Neural cell (in vitro differentiated cells): Measurements from ENCODE around the gene MIF. TPM values are rescaled to one million over a fixed set of nuclear protein-coding genes. Genes with fewer than 3 reads are reported as not detected.
"Not testable (repeated sequence)": the region's sequence is repeated elsewhere in the genome, so short reads cannot be mapped to it uniquely, and the experiment has no call there.

Experiments
- H2AFZ ChIP-seq: fragments of 200-600, 300-800 bp; sonication (generic), shearing (Covaris generic); 2 replicates; pipeline ENCODE4 v1.6.0; 2014; ENCODE audit warnings: low read depth, mild to moderate bottlenecking, antibody characterized with exemption, low read length, moderate library complexity
- H3F3A ChIP-seq: fragments of 200-600 bp; shearing (Covaris generic); 2 replicates; pipeline ENCODE4 v1.6.1; 2016; ENCODE audit warnings: mild to moderate bottlenecking, moderate library complexity, mixed read lengths, antibody characterized with exemption, low read length; ENCODE audit not compliant: insufficient read depth, poor library complexity, severe bottlenecking
- H3K27ac ChIP-seq: fragments of 200-600, 300-800 bp; sonication (generic), shearing (Covaris generic); 2 replicates; pipeline ENCODE4 v1.5.1; 2014; ENCODE audit warnings: mild to moderate bottlenecking, low read length, moderate library complexity
- H3K27me3 ChIP-seq: fragments of 300-800, 200-600 bp; sonication (generic), shearing (Covaris generic); 2 replicates; pipeline ENCODE4 v1.6.0; 2014; ENCODE audit warnings: mild to moderate bottlenecking, low read depth, low read length, moderate library complexity; ENCODE audit not compliant: insufficient read depth
- H3K36me3 ChIP-seq: fragments of 300-800, 200-600 bp; sonication (generic), shearing (Covaris generic); 2 replicates; pipeline ENCODE4 v1.5.1; 2014; ENCODE audit warnings: mild to moderate bottlenecking, antibody characterized with exemption, low read length, moderate library complexity; ENCODE audit not compliant: insufficient read depth
- H3K4me2 ChIP-seq: fragments of 300-800, 200-600 bp; sonication (generic), shearing (Covaris generic); 2 replicates; pipeline ENCODE4 v1.6.0; 2014; ENCODE audit warnings: mild to moderate bottlenecking, low read length
- H3K4me3 ChIP-seq: fragments of 300-800, 200-600 bp; sonication (generic), shearing (Covaris generic); 2 replicates; pipeline ENCODE4 v1.5.1; 2014; ENCODE audit warnings: mild to moderate bottlenecking, low read length, moderate library complexity
- H3K79me2 ChIP-seq: fragments of 200-600 bp; shearing (Covaris generic); replicated peaks from 2 replicates; pipeline ENCODE4 v1.6.0; 2014; ENCODE audit warnings: mild to moderate bottlenecking, low read length, moderate library complexity; ENCODE audit not compliant: insufficient read depth
- H3K9ac ChIP-seq: fragments of 300-800, 200-600 bp; sonication (generic), shearing (Covaris generic); 2 replicates; pipeline ENCODE4 v1.6.1; 2016; ENCODE audit warnings: mild to moderate bottlenecking, low read length, mixed read lengths
- H3K9me2 ChIP-seq: fragments of 200-600 bp; shearing (Covaris generic); 2 replicates; pipeline ENCODE4 v1.6.1; 2016; ENCODE audit warnings: mild to moderate bottlenecking, low read length, mixed read lengths; ENCODE audit not compliant: insufficient read depth
- H3K9me3 ChIP-seq: fragments of 200-600, 300-800 bp; sonication (generic), shearing (Covaris generic); 2 replicates; pipeline ENCODE4 v1.6.1; 2016; ENCODE audit warnings: mild to moderate bottlenecking, mixed run types, low read length, moderate library complexity, mixed read lengths
- H4K20me1 ChIP-seq: fragments of 200-600 bp; shearing (Covaris generic); 2 replicates; pipeline ENCODE4 v1.6.1; 2016; ENCODE audit warnings: mild to moderate bottlenecking, mixed run types; ENCODE audit not compliant: insufficient read depth
- EP300 ChIP-seq: fragments of 450-650 bp; conservative IDR thresholded peaks from 2 replicates; pipeline ENCODE4 v1.6.1; 2014; ENCODE audit warnings: antibody characterized with exemption, mild to moderate bottlenecking, moderate library complexity; ENCODE audit not compliant: poor library complexity, severe bottlenecking
- EZH2 ChIP-seq: fragments of 200-600, 300-800 bp; shearing (Covaris generic), sonication (generic); IDR thresholded peaks from 2 replicates; pipeline ENCODE4 v1.6.1; 2014; ENCODE audit warnings: antibody characterized with exemption, low read length, borderline replicate concordance, mild to moderate bottlenecking; ENCODE audit not compliant: insufficient read depth, poor library complexity, severe bottlenecking
- MXI1 ChIP-seq: fragments of 450-650 bp; conservative IDR thresholded peaks from 2 replicates; pipeline ENCODE4 v1.6.1; 2014; ENCODE audit warnings: antibody characterized with exemption, mild to moderate bottlenecking; ENCODE audit not compliant: poor library complexity, severe bottlenecking
- POLR2AphosphoS5 ChIP-seq: IDR thresholded peaks from 2 replicates; pipeline ENCODE4 v1.6.1; 2012
- RAD21 ChIP-seq: fragments of 450-650 bp; conservative IDR thresholded peaks from 2 replicates; pipeline ENCODE4 v1.6.1; 2014; ENCODE audit warnings: antibody characterized with exemption, mild to moderate bottlenecking, moderate library complexity
- SMC3 ChIP-seq: fragments of 450-650 bp; conservative IDR thresholded peaks from 2 replicates; pipeline ENCODE4 v1.6.1; 2014; ENCODE audit warnings: antibody characterized with exemption, mild to moderate bottlenecking, moderate library complexity; ENCODE audit not compliant: poor library complexity
- TAF1 ChIP-seq: IDR thresholded peaks from 2 replicates; pipeline ENCODE4 v1.6.1; 2012; ENCODE audit warnings: low read depth
- polyA plus RNA-seq: library from polyadenylated mRNA; depleted of rRNA; stranded (reverse); fragments of >200 nt; gene quantifications from 2 replicates; pipeline ENCODE4 v1.2.3, GENCODE V29; 2014
- TF ChIP-seq, protein P1 (sequence below): fragments of 450-650 bp; IDR thresholded peaks from 2 replicates; pipeline ENCODE4 v1.5.1; 2014; ENCODE audit warnings: antibody characterized with exemption, mild to moderate bottlenecking, moderate library complexity; ENCODE audit not compliant: poor library complexity, severe bottlenecking
- TF ChIP-seq, protein P2 (sequence below): IDR thresholded peaks from 2 replicates; pipeline ENCODE4 v1.6.1; 2012; ENCODE audit warnings: borderline replicate concordance

MIF gene
- polyA plus RNA-seq, 1 donor from 2014 or later = 369 TPM

DNA sequence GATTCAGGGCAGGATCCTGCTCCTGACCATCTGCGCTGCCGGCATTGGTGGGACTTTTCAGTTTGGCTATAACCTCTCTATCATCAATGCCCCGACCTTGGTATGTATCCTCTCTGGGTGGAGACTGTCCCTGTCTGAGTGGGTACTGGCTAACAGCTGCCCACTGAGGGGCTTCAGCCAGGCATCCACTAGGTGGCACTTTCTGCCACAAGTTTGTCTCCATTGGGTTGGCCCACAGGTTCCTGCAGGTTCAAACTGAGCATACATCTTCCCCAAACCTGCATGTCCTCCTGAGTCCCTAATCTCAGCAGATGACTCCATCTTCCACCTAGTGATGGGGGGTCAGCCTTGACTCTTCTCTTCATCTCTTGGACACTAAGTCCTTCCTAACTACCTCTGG lies 32.1 kb upstream of the MIF start:
- no peak overlapping the region for H2AFZ ChIP-seq
- no peak overlapping the region for H3K4me2 ChIP-seq
- no peak overlapping the region for H3K4me3 ChIP-seq
- no peak overlapping the region for H3K27ac ChIP-seq
- no peaks in the 10 kb centered on the region for H3K27me3 ChIP-seq
- H3K9ac ChIP-seq = no peak overlapping the region
- H3K36me3 ChIP-seq = no peaks in the 10 kb centered on the region
- H3K9me2 ChIP-seq = no peaks in the 10 kb centered on the region
- H3F3A ChIP-seq = no peaks in the 10 kb centered on the region
- TF ChIP-seq TAF1 = no peak
- TF ChIP-seq, protein P1, sequence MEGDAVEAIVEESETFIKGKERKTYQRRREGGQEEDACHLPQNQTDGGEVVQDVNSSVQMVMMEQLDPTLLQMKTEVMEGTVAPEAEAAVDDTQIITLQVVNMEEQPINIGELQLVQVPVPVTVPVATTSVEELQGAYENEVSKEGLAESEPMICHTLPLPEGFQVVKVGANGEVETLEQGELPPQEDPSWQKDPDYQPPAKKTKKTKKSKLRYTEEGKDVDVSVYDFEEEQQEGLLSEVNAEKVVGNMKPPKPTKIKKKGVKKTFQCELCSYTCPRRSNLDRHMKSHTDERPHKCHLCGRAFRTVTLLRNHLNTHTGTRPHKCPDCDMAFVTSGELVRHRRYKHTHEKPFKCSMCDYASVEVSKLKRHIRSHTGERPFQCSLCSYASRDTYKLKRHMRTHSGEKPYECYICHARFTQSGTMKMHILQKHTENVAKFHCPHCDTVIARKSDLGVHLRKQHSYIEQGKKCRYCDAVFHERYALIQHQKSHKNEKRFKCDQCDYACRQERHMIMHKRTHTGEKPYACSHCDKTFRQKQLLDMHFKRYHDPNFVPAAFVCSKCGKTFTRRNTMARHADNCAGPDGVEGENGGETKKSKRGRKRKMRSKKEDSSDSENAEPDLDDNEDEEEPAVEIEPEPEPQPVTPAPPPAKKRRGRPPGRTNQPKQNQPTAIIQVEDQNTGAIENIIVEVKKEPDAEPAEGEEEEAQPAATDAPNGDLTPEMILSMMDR = peak; percentile 26
- peaks cover 2% of the 10 kb centered on the region for H3K79me2 ChIP-seq
- H4K20me1 ChIP-seq = no peaks in the 10 kb centered on the region
- H3K9me3 ChIP-seq = no peaks in the 10 kb centered on the region

DNA sequence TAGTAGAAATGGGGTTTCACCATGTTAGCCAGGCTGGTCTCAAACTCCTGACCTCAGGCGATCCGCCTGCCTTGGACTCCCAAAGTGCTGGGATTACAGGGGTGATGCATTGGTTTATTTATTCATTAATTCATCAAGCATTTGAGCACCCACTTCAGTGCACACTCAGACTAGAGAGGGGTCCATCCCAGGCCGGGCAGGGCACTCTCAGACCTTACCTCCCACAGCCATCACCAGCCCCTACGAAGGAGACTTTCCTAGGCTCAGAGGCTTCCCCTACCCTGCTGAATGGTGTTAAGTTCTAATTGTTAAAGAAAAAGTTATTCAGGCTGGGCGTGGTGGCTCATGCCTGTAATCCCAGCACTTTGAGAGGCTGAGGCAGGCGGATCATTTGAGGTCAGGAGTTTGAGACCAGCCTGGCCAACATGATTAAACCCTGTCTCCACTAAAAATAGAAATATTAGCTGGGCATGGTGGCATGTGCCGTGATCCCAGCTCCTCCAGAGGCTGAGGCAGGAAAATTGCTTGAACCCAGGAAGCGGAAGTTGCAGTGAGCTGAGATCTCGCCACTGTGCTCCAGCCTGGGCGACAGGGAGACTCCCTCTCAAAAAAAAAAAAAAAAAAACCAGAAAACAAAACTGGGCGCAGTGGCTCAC lies 29.6 kb upstream of the MIF start:
- H3K9ac ChIP-seq, H4K20me1 ChIP-seq, H3K36me3 ChIP-seq, H3K9me2 ChIP-seq, H3K79me2 ChIP-seq, H2AFZ ChIP-seq, H3F3A ChIP-seq, H3K27ac ChIP-seq, H3K27me3 ChIP-seq, H3K4me3 ChIP-seq, H3K9me3 ChIP-seq, H3K4me2 ChIP-seq: not testable (repeated sequence)

DNA sequence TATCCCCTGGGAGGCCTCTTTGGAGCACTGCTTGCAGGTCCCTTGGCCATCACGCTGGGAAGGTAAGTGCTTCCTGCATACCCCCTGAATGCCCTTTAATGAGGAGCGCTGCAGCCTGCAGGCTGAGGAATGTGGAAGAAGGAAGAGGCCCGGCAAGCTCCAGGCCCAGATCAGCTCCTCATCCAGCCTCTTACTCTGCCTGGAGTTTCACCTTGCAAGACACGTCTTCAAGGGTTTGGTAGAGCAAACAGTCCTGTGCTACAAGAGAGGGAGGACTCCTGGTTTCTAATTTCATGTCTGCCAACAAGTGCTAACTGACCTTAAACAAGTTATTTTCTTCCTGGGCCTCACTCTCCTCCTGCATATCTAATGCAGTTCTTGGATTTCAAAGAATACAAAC lies 25.6 kb upstream of the MIF start:
- Histone ChIP-seq H3K27ac (no peak overlapping the region), H3F3A (no peaks in the 10 kb centered on the region), H4K20me1 (no peaks in the 10 kb centered on the region), H3K9me3 (no peaks in the 10 kb centered on the region), H3K79me2 (no peaks in the 10 kb centered on the region), H2AFZ (no peak overlapping the region), H3K9me2 (no peaks in the 10 kb centered on the region), H3K4me3 (no peak overlapping the region), H3K36me3 (no peaks in the 10 kb centered on the region), H3K9ac (no peak overlapping the region), H3K27me3 (no peaks in the 10 kb centered on the region), H3K4me2 (no peak overlapping the region)
- no peak for TF ChIP-seq TAF1
- no peak for TF ChIP-seq POLR2AphosphoS5
- TF ChIP-seq EP300 = no peak
- TF ChIP-seq SMC3 = no peak
- TF ChIP-seq EZH2 = no peak
- TF ChIP-seq, protein P1 = no peak
- no peak for TF ChIP-seq RAD21
- no peak for TF ChIP-seq MXI1
- TF ChIP-seq, protein P2, sequence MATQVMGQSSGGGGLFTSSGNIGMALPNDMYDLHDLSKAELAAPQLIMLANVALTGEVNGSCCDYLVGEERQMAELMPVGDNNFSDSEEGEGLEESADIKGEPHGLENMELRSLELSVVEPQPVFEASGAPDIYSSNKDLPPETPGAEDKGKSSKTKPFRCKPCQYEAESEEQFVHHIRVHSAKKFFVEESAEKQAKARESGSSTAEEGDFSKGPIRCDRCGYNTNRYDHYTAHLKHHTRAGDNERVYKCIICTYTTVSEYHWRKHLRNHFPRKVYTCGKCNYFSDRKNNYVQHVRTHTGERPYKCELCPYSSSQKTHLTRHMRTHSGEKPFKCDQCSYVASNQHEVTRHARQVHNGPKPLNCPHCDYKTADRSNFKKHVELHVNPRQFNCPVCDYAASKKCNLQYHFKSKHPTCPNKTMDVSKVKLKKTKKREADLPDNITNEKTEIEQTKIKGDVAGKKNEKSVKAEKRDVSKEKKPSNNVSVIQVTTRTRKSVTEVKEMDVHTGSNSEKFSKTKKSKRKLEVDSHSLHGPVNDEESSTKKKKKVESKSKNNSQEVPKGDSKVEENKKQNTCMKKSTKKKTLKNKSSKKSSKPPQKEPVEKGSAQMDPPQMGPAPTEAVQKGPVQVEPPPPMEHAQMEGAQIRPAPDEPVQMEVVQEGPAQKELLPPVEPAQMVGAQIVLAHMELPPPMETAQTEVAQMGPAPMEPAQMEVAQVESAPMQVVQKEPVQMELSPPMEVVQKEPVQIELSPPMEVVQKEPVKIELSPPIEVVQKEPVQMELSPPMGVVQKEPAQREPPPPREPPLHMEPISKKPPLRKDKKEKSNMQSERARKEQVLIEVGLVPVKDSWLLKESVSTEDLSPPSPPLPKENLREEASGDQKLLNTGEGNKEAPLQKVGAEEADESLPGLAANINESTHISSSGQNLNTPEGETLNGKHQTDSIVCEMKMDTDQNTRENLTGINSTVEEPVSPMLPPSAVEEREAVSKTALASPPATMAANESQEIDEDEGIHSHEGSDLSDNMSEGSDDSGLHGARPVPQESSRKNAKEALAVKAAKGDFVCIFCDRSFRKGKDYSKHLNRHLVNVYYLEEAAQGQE = no peak
